Neuronal stem cell (in vitro differentiated cells): ENCODE data around the gene TRPV4.

Source experiments
- DNase-seq: peaks from one replicate; pipeline ENCODE4 v3.0.0-alpha.2; 2013; ENCODE audit warnings: low spot score
- H2AFZ ChIP-seq: one replicate; pipeline ENCODE4 v1.6.1; 2013; ENCODE audit warnings: mild to moderate bottlenecking, low read length, inconsistent platforms
- H2AK5ac ChIP-seq: 2 replicates; pipeline ENCODE4 v1.6.1; 2013; ENCODE audit warnings: low read depth, mild to moderate bottlenecking, inconsistent platforms, low read length, moderate library complexity, mixed read lengths
- H2BK120ac ChIP-seq: 2 replicates; pipeline ENCODE4 v1.6.1; 2013; ENCODE audit warnings: low read depth, mild to moderate bottlenecking, inconsistent platforms, low read length, moderate library complexity, mixed read lengths
- H2BK12ac ChIP-seq: one replicate; pipeline ENCODE4 v1.6.1; 2013; ENCODE audit warnings: low read length, inconsistent platforms
- H2BK15ac ChIP-seq: 2 replicates; pipeline ENCODE4 v1.6.1; 2013; ENCODE audit warnings: mild to moderate bottlenecking, low read length, inconsistent platforms, mixed read lengths
- H2BK5ac ChIP-seq: one replicate; pipeline ENCODE4 v1.6.1; 2013; ENCODE audit warnings: inconsistent platforms, mild to moderate bottlenecking, low read length, moderate library complexity
- H3K14ac ChIP-seq: one replicate; pipeline ENCODE4 v1.6.1; 2013; ENCODE audit warnings: low read length, inconsistent platforms
- H3K18ac ChIP-seq: 2 replicates; pipeline ENCODE4 v1.6.1; 2013; ENCODE audit warnings: low read length, inconsistent platforms
- H3K23ac ChIP-seq: 2 replicates; pipeline ENCODE4 v1.6.1; 2013; ENCODE audit warnings: low read depth, mild to moderate bottlenecking, mixed read lengths, low read length, inconsistent platforms; ENCODE audit not compliant: poor library complexity
- H3K27ac ChIP-seq: replicated peaks from 3 replicates; pipeline ENCODE4 v1.5.1; 2013; ENCODE audit warnings: low read length, inconsistent platforms
- H3K27me3 ChIP-seq, 3 experiments: 2 replicates each; pipeline ENCODE4 v1.6.1; 2013; ENCODE audit warnings: low read length in 3 of 3, mild to moderate bottlenecking in 2 of 3, inconsistent platforms in 1 of 3, low read depth in 1 of 3, mixed read lengths in 1 of 3, moderate library complexity in 1 of 3; ENCODE audit not compliant: control insufficient read depth in 3 of 3, insufficient read depth in 3 of 3
- H3K36me3 ChIP-seq, 2 donors: replicated peaks in 1 of 2; 2 replicates each; pipeline ENCODE4 v1.6.1; 2013; ENCODE audit warnings: low read length in 2 of 2; ENCODE audit not compliant: control insufficient read depth in 2 of 2, insufficient read depth in 2 of 2
- H3K4ac ChIP-seq: 2 replicates; pipeline ENCODE4 v1.6.1; 2013; ENCODE audit warnings: inconsistent platforms, mild to moderate bottlenecking, low read length, moderate library complexity
- H3K4me1 ChIP-seq, 2 donors: 1 replicate in 1 of 2; 2 replicates in 1 of 2; pipeline ENCODE4 v1.6.1; 2013; ENCODE audit warnings: low read length in 2 of 2, low read depth in 1 of 2; ENCODE audit not compliant: control insufficient read depth in 2 of 2, insufficient read depth in 1 of 2
- H3K4me2 ChIP-seq: one replicate; pipeline ENCODE4 v1.6.1; 2013; ENCODE audit warnings: mild to moderate bottlenecking, low read length, inconsistent platforms; ENCODE audit not compliant: insufficient read depth, poor library complexity, severe bottlenecking
- H3K4me3 ChIP-seq, 2 donors: 2 replicates each; pipeline ENCODE4 v1.5.1; 2013; ENCODE audit warnings: low read length in 2 of 2, mild to moderate bottlenecking in 2 of 2, inconsistent platforms in 1 of 2, moderate library complexity in 1 of 2
- H3K79me1 ChIP-seq: one replicate; pipeline ENCODE4 v1.6.1; 2013; ENCODE audit warnings: low read depth, mild to moderate bottlenecking, inconsistent platforms, low read length, moderate library complexity
- H3K9ac ChIP-seq: one replicate; pipeline ENCODE4 v1.6.1; 2013; ENCODE audit warnings: mild to moderate bottlenecking, low read depth, low read length, inconsistent platforms; ENCODE audit not compliant: poor library complexity
- H3K9me3 ChIP-seq, 2 donors: replicated peaks in 1 of 2; 2 replicates each; pipeline versions ENCODE3 to v1.6.1; 2013; ENCODE audit warnings: low read length in 2 of 2, mild to moderate bottlenecking in 2 of 2, inconsistent platforms in 1 of 2, low read depth in 1 of 2, mixed read lengths in 1 of 2, moderate library complexity in 1 of 2; ENCODE audit not compliant: control insufficient read depth in 2 of 2, insufficient read depth in 1 of 2
- H4K8ac ChIP-seq: one replicate; pipeline ENCODE4 v1.6.1; 2013; ENCODE audit warnings: low read depth, mild to moderate bottlenecking, inconsistent platforms, low read length, moderate library complexity
- H4K91ac ChIP-seq: one replicate; pipeline ENCODE4 v1.6.1; 2013; ENCODE audit warnings: low read length, low read depth, mild to moderate bottlenecking, inconsistent platforms; ENCODE audit not compliant: poor library complexity
- WGBS, 2 donors: extraction: QIAGEN DNeasy Blood & Tissue Kit; methylation state at CpG; one replicate each; pipeline ENCODE4 v1.1.7; 2013; ENCODE audit warnings: missing lambda C conversion rate in 2 of 2, mixed read lengths in 1 of 2; ENCODE audit not compliant: insufficient read length in 2 of 2, insufficient replicate concordance in 1 of 2; ENCODE audit errors: extremely low coverage in 2 of 2; 5-methylcytosine and 5-hydroxymethylcytosine counted together

Gene TRPV4

DNA sequence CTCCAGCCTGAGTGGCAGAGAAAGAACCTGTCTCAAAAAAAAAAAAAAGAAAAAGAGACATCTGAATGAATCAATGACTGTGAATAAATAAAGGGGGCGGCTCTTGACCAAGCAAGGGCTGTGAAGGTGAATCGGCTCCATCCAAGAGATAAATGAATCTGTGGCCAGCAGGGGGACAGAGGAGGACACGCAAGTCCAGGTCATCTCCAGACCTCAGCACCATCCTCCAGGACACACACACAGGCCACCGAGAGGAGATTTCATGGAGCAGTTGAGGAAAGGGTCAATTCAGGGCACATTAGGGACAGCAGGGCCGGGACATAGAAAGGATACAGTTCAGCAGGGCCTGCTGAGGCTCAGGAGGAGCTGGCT lies 21.6 kb downstream of the TRPV4 start:
- no peak for DNase-seq
- Histone ChIP-seq H3K79me1 (no peaks in the 10 kb centered on the region), H3K4me2 (no peak overlapping the region), H2BK5ac (no peak overlapping the region), H3K4me1 (no peaks in the 10 kb centered on the region), H3K27ac (no peak overlapping the region), H3K18ac (peak overlapping the region; percentile 24), H3K9me3 (no peaks in the 10 kb centered on the region), H3K4me3 (no peak overlapping the region), H2BK12ac (no peak overlapping the region), H3K9ac (no peak overlapping the region), H3K27me3 (no peaks in the 10 kb centered on the region), H2BK15ac (no peak overlapping the region), H2BK120ac (no peak overlapping the region), H3K23ac (no peak overlapping the region), H4K8ac (no peak overlapping the region), H2AK5ac (no peak overlapping the region), H4K91ac (no peak overlapping the region), H3K4ac (no peak overlapping the region), H2AFZ (no peak overlapping the region), H3K36me3 (no peaks in the 10 kb centered on the region), H3K14ac (no peak overlapping the region)
- WGBS, 2 donors, result no CpG with 5 or more reads among the region's 5 CpGs

DNA sequence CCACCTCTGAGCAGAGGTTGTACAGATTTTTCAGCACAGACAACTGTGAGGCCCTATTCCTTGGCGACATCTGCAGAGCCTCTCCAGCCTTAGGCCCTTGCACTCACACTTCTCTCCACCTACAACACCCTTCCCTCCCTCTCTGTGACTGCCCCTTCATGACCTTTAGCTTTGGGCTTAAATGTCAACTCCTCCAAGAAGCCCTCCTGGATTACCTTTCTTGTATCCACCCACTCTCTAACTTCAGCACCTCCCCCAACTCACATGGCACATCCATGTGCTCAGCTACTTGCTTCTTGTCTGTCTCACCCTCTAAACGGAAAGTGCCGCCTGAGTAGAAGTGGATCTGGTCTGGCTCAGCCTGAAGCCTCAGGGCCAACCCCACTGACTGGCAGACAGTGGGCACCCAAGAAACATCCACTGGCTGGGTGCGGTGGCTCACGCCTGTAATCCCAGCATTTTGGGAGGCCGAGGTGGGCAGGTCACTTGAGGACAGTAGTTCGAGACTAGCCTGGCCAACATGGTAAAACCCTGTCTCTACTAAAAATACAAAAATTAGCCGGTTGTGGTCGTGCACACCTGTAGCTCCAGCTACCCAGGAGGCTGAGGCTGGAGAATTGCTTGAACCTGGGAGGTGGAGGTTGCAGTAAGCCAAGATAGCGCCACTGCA lies 22.1 kb downstream of the TRPV4 start:
- Histone ChIP-seq H3K4ac (no peak overlapping the region), H3K4me3 (no peak overlapping the region), H3K14ac (no peak overlapping the region), H3K4me1 (no peaks in the 10 kb centered on the region), H3K79me1 (no peaks in the 10 kb centered on the region), H4K91ac (no peak overlapping the region), H2AK5ac (peak overlapping the region; percentile 47), H2BK15ac (no peak overlapping the region), H3K18ac (peak overlapping the region; percentile 44), H2BK120ac (no peak overlapping the region), H2BK5ac (peak overlapping the region; percentile 54), H2BK12ac (no peak overlapping the region), H3K23ac (no peak overlapping the region), H2AFZ (no peak overlapping the region), H3K9ac (no peak overlapping the region), H3K27me3 (no peaks in the 10 kb centered on the region), H3K9me3 (no peaks in the 10 kb centered on the region), H3K4me2 (no peak overlapping the region), H3K36me3 (no peaks in the 10 kb centered on the region), H3K27ac (no peak overlapping the region), H4K8ac (no peak overlapping the region)
- no peak for DNase-seq
- WGBS, 2 donors, result no CpG with 5 or more reads among the region's 10 CpGs

DNA sequence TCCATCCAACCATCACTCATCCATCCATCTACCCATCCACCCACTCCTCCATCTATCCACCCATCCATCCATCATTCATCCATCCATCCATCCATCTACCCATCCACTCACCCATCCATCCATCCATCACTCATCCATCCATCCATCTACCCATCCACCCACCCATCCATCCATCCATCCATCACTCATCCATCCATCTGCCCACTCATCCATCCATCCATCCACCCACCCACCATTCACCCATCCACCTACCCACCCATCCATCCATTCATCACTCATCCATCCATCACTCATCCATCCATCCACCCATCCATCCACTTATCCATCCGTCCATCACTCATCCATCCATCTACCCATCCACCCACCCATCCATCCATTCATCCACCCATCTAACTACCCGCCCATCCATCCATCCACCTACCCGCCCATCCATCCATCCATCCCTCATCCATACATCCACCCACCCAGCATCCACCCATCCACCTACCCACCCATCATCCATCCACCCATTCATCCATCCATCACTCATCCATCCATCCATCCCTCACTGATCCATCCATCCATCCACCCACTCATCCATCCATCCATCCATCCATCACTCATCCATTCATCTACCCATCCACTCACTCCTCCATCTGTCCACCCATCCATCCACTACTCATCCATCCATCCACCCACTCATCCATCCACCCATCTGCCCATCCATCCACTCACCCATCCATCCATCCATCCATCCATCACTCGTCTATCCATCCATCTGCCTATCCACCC lies 24.1 kb downstream of the TRPV4 start:
- Histone ChIP-seq H3K9me3 (no peaks in the 10 kb centered on the region), H2BK5ac (no peak overlapping the region), H3K23ac (no peak overlapping the region), H4K8ac (no peak overlapping the region), H3K9ac (peak overlapping the region; percentile 9), H3K4me2 (no peak overlapping the region), H3K27ac (no peak overlapping the region), H3K14ac (no peak overlapping the region), H3K27me3 (no peaks in the 10 kb centered on the region), H2AFZ (no peak overlapping the region), H3K4me3 (no peak overlapping the region), H2AK5ac (no peak overlapping the region), H2BK15ac (no peak overlapping the region), H3K79me1 (no peaks in the 10 kb centered on the region), H3K36me3 (no peaks in the 10 kb centered on the region), H4K91ac (no peak overlapping the region), H2BK12ac (no peak overlapping the region), H3K4ac (no peak overlapping the region), H2BK120ac (no peak overlapping the region), H3K4me1 (no peaks in the 10 kb centered on the region), H3K18ac (no peak overlapping the region)
- WGBS, 2 donors, result 100% methylated on average over 3 of the region's 4 CpGs; no CpG with 5 or more reads in 1 of the 2 donors
- no peak for DNase-seq

DNA sequence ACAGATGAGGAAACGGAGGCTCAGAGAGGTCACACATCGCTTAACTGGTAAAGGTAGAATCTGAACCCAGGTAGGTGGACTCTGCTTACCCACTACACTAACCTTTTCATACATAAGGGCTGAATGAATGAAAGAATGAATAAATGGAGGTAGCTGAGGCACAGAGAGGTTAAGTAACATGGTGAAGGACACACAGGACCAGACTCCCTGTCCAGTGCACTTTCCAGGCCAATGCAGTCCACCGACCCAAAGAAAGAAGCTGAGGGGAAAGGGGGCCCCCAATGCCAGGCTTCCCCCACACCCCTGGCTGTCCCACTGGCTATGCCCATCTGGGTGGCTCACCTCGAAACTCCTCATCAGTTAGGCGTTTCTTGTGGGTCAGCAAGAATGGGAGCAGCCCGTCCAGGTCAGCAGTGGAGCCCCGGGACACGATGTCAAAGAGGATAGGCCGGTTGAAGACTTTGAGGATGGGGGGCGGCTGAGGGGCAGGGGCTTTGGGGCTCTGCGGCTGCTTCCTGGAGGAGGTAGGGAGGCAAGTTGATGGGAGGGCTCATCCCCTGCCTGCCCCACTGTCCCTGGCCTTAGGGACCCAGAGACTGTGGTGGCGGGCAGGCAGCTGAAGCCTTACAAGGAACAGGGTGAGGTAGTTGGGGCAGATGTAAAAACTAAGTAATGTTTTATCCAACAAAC lies 25.1 kb downstream of the TRPV4 start:
- peak overlapping the region; percentile 19 for H4K8ac ChIP-seq
- no peaks in the 10 kb centered on the region for H3K79me1 ChIP-seq
- no peaks in the 10 kb centered on the region for H3K36me3 ChIP-seq
- no peak overlapping the region for H3K27ac ChIP-seq
- H3K4me3 ChIP-seq, result no peak overlapping the region
- H2AFZ ChIP-seq, result no peak overlapping the region
- H3K14ac ChIP-seq, result no peak overlapping the region
- H2BK120ac ChIP-seq, result no peak overlapping the region
- no peak overlapping the region for H3K4me2 ChIP-seq
- WGBS, 2 donors, result no CpG with 5 or more reads among the region's 12 CpGs
- no peak overlapping the region for H2BK15ac ChIP-seq
- no peak overlapping the region for H2BK5ac ChIP-seq
- peak overlapping the region; percentile 9 for H3K23ac ChIP-seq
- no peaks in the 10 kb centered on the region for H3K27me3 ChIP-seq
- DNase-seq, result no peak
- no peak overlapping the region for H3K9ac ChIP-seq
- no peak overlapping the region for H4K91ac ChIP-seq
- no peaks in the 10 kb centered on the region for H3K9me3 ChIP-seq
- H3K4ac ChIP-seq, result no peak overlapping the region
- H2AK5ac ChIP-seq, result no peak overlapping the region
- no peak overlapping the region for H3K18ac ChIP-seq
- no peak overlapping the region for H2BK12ac ChIP-seq
- no peaks in the 10 kb centered on the region for H3K4me1 ChIP-seq
